Measurements from ENCODE around the gene ARHGAP44.

The ARHGAP44 gene

DNA sequence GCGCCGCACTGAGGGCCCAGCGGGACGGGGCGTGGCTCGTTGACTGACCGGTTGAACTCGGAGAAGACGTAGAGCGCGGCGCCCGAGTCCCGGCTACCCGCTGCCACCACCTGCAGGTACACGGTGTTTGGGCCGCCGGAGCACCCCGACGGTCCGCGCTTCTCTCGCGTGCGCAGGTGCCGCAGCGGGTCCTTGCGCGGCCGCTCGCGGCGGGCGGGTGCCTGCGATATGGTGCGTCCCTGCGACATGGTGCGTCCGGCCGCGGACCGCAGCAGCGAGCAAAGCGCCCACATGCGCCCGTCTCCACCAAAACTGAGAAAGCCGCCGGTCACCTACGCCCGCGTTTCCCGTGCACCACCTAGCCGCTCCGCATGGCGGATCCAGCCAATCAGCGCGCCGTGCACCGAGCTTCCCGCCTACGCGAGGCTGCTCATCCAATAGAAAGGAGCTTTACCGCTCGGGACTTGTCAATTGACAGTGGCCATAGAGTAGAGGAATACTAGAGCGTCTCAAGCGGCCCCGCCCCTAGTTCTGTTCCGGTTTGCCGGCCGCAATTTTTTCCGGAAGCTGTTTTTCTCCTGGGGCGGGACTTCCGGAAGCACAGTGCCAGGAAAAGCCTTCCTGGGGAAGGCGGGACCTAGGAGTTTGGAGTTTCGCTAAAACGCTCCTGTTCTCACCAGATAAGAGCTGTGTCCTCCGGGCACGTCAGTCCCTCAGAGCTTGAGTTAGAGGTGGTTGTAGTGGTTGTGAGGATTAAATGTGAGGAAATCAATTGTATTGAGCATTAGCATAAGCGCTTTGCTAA, 228.6 kb downstream of the ARHGAP44 start, which contains the start of gene ELAC2 (continued):
- TF ChIP-seq ZNF529 (tag by site-specific recombination; IDR thresholded peaks at IDR 0.05; ENCODE audit: insufficient replicate concordance) = no peak
- TF ChIP-seq ZNF394 (tag by site-specific recombination; IDR thresholded peaks at IDR 0.05; ENCODE audit: borderline replicate concordance) = peak; percentile 91
- TF ChIP-seq ZNF621 (tag by site-specific recombination; IDR thresholded peaks at IDR 0.05) = no peak
- no peak for TF ChIP-seq ZNF132 (tag by site-specific recombination; IDR thresholded peaks at IDR 0.05; ENCODE audit: borderline replicate concordance)
- TF ChIP-seq SETDB1 (IDR thresholded peaks at IDR 0.05; ENCODE audit: insufficient read length, low read length) = no peak
- no peak for TF ChIP-seq GFI1B (tag by site-specific recombination; IDR thresholded peaks at IDR 0.05)
- TF ChIP-seq, protein P1, sequence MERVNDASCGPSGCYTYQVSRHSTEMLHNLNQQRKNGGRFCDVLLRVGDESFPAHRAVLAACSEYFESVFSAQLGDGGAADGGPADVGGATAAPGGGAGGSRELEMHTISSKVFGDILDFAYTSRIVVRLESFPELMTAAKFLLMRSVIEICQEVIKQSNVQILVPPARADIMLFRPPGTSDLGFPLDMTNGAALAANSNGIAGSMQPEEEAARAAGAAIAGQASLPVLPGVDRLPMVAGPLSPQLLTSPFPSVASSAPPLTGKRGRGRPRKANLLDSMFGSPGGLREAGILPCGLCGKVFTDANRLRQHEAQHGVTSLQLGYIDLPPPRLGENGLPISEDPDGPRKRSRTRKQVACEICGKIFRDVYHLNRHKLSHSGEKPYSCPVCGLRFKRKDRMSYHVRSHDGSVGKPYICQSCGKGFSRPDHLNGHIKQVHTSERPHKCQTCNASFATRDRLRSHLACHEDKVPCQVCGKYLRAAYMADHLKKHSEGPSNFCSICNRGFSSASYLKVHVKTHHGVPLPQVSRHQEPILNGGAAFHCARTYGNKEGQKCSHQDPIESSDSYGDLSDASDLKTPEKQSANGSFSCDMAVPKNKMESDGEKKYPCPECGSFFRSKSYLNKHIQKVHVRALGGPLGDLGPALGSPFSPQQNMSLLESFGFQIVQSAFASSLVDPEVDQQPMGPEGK (tag by site-specific recombination; IDR thresholded peaks at IDR 0.05) = peak; percentile 51
- TF ChIP-seq, protein P2, sequence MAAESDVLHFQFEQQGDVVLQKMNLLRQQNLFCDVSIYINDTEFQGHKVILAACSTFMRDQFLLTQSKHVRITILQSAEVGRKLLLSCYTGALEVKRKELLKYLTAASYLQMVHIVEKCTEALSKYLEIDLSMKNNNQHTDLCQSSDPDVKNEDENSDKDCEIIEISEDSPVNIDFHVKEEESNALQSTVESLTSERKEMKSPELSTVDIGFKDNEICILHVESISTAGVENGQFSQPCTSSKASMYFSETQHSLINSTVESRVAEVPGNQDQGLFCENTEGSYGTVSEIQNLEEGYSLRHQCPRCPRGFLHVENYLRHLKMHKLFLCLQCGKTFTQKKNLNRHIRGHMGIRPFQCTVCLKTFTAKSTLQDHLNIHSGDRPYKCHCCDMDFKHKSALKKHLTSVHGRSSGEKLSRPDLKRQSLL (tag by site-specific recombination; IDR thresholded peaks at IDR 0.05) = no peak
- TF ChIP-seq, protein P3, sequence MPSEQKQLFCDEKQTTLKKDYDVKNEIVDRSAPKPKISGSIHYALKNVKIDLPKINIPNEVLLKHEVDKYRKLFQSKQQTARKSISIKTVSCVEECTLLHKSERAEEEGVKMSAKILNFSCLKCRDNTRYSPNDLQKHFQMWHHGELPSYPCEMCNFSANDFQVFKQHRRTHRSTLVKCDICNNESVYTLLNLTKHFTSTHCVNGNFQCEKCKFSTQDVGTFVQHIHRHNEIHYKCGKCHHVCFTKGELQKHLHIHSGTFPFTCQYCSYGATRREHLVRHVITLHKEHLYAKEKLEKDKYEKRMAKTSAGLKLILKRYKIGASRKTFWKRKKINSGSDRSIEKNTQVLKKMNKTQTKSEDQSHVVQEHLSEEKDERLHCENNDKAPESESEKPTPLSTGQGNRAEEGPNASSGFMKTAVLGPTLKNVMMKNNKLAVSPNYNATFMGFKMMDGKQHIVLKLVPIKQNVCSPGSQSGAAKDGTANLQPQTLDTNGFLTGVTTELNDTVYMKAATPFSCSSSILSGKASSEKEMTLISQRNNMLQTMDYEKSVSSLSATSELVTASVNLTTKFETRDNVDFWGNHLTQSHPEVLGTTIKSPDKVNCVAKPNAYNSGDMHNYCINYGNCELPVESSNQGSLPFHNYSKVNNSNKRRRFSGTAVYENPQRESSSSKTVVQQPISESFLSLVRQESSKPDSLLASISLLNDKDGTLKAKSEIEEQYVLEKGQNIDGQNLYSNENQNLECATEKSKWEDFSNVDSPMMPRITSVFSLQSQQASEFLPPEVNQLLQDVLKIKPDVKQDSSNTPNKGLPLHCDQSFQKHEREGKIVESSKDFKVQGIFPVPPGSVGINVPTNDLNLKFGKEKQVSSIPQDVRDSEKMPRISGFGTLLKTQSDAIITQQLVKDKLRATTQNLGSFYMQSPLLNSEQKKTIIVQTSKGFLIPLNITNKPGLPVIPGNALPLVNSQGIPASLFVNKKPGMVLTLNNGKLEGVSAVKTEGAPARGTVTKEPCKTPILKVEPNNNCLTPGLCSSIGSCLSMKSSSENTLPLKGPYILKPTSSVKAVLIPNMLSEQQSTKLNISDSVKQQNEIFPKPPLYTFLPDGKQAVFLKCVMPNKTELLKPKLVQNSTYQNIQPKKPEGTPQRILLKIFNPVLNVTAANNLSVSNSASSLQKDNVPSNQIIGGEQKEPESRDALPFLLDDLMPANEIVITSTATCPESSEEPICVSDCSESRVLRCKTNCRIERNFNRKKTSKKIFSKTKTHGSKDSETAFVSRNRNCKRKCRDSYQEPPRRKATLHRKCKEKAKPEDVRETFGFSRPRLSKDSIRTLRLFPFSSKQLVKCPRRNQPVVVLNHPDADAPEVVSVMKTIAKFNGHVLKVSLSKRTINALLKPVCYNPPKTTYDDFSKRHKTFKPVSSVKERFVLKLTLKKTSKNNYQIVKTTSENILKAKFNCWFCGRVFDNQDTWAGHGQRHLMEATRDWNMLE (tag by site-specific recombination; conservative IDR thresholded peaks at IDR 0.05; ENCODE audit: low read depth) = peak; percentile 88
- TF ChIP-seq ZBTB48 (tag by site-specific recombination; IDR thresholded peaks at IDR 0.05) = no peak
- TF ChIP-seq, protein P4, sequence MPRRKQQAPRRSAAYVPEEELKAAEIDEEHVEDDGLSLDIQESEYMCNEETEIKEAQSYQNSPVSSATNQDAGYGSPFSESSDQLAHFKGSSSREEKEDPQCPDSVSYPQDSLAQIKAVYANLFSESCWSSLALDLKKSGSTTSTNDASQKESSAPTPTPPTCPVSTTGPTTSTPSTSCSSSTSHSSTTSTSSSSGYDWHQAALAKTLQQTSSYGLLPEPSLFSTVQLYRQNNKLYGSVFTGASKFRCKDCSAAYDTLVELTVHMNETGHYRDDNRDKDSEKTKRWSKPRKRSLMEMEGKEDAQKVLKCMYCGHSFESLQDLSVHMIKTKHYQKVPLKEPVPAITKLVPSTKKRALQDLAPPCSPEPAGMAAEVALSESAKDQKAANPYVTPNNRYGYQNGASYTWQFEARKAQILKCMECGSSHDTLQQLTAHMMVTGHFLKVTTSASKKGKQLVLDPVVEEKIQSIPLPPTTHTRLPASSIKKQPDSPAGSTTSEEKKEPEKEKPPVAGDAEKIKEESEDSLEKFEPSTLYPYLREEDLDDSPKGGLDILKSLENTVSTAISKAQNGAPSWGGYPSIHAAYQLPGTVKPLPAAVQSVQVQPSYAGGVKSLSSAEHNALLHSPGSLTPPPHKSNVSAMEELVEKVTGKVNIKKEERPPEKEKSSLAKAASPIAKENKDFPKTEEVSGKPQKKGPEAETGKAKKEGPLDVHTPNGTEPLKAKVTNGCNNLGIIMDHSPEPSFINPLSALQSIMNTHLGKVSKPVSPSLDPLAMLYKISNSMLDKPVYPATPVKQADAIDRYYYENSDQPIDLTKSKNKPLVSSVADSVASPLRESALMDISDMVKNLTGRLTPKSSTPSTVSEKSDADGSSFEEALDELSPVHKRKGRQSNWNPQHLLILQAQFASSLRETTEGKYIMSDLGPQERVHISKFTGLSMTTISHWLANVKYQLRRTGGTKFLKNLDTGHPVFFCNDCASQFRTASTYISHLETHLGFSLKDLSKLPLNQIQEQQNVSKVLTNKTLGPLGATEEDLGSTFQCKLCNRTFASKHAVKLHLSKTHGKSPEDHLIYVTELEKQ (tag by site-specific recombination; IDR thresholded peaks at IDR 0.05; ENCODE audit: borderline replicate concordance) = no peak
- TF ChIP-seq, protein P5, sequence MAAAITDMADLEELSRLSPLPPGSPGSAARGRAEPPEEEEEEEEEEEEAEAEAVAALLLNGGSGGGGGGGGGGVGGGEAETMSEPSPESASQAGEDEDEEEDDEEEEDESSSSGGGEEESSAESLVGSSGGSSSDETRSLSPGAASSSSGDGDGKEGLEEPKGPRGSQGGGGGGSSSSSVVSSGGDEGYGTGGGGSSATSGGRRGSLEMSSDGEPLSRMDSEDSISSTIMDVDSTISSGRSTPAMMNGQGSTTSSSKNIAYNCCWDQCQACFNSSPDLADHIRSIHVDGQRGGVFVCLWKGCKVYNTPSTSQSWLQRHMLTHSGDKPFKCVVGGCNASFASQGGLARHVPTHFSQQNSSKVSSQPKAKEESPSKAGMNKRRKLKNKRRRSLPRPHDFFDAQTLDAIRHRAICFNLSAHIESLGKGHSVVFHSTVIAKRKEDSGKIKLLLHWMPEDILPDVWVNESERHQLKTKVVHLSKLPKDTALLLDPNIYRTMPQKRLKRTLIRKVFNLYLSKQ (tag by site-specific recombination; IDR thresholded peaks at IDR 0.05; ENCODE audit: borderline replicate concordance) = no peak
- TF ChIP-seq, protein P6, sequence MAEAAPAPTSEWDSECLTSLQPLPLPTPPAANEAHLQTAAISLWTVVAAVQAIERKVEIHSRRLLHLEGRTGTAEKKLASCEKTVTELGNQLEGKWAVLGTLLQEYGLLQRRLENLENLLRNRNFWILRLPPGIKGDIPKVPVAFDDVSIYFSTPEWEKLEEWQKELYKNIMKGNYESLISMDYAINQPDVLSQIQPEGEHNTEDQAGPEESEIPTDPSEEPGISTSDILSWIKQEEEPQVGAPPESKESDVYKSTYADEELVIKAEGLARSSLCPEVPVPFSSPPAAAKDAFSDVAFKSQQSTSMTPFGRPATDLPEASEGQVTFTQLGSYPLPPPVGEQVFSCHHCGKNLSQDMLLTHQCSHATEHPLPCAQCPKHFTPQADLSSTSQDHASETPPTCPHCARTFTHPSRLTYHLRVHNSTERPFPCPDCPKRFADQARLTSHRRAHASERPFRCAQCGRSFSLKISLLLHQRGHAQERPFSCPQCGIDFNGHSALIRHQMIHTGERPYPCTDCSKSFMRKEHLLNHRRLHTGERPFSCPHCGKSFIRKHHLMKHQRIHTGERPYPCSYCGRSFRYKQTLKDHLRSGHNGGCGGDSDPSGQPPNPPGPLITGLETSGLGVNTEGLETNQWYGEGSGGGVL (tag by site-specific recombination; IDR thresholded peaks at IDR 0.05) = 0 out of 2 replicates have a peak, but pooled peaks have one; percentile 35
- peak; percentile 68 for TF ChIP-seq ZNF133 (tag by site-specific recombination; IDR thresholded peaks at IDR 0.05)
- peak; percentile 89 for TF ChIP-seq SP3 (tag by site-specific recombination; IDR thresholded peaks at IDR 0.05)
- TF ChIP-seq, protein P7, sequence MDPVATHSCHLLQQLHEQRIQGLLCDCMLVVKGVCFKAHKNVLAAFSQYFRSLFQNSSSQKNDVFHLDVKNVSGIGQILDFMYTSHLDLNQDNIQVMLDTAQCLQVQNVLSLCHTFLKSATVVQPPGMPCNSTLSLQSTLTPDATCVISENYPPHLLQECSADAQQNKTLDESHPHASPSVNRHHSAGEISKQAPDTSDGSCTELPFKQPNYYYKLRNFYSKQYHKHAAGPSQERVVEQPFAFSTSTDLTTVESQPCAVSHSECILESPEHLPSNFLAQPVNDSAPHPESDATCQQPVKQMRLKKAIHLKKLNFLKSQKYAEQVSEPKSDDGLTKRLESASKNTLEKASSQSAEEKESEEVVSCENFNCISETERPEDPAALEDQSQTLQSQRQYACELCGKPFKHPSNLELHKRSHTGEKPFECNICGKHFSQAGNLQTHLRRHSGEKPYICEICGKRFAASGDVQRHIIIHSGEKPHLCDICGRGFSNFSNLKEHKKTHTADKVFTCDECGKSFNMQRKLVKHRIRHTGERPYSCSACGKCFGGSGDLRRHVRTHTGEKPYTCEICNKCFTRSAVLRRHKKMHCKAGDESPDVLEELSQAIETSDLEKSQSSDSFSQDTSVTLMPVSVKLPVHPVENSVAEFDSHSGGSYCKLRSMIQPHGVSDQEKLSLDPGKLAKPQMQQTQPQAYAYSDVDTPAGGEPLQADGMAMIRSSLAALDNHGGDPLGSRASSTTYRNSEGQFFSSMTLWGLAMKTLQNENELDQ (tag by site-specific recombination; IDR thresholded peaks at IDR 0.05; ENCODE audit: low read depth) = no peak
- no peak for TF ChIP-seq ZNF10 (tag by site-specific recombination; IDR thresholded peaks at IDR 0.05)
- no peak for TF ChIP-seq ZNF266 (tag by site-specific recombination; IDR thresholded peaks at IDR 0.05; ENCODE audit: low read depth)

Data from HEK293 (cell line).